Neural crest cell (in vitro differentiated cells): ENCODE measurements around the gene ZNF385A. TPM values are rescaled to one million over a fixed set of nuclear protein-coding genes. Genes with fewer than 3 reads are reported as not detected.
A peak's percentile ranks its signal among the peaks of the same experiment; 100 is the strongest.

Experiments used
- DNase-seq: peaks from one replicate; pipeline ENCODE4 v3.0.0; 2021; ENCODE audit warnings: low read depth, mixed read lengths, low spot score
- H3K27ac Mint-ChIP-seq: one replicate; pipeline ENCODE4 v1.8.0; 2021; ENCODE audit warnings: mild to moderate bottlenecking, mixed read lengths; ENCODE audit not compliant: unreplicated experiment
- H3K27me3 Mint-ChIP-seq: 2 replicates; pipeline ENCODE4 v1.8.0; 2021; ENCODE audit warnings: low read depth, mild to moderate bottlenecking, mixed read lengths
- H3K36me3 Mint-ChIP-seq: 2 replicates; pipeline ENCODE4 v1.8.0; 2021; ENCODE audit warnings: low read depth, mild to moderate bottlenecking, mixed read lengths
- H3K4me1 Mint-ChIP-seq: 2 replicates; pipeline ENCODE4 v1.8.0; 2021; ENCODE audit warnings: mixed read lengths
- H3K4me3 Mint-ChIP-seq: one replicate; pipeline ENCODE4 v1.8.0; 2021; ENCODE audit warnings: mild to moderate bottlenecking, mixed read lengths
- H3K9me3 Mint-ChIP-seq: 2 replicates; pipeline ENCODE4 v1.8.0; 2021; ENCODE audit warnings: mixed read lengths
- CTCF ChIP-seq: fragments of 200-600 bp; sonication (generic); conservative IDR thresholded peaks from 2 replicates; pipeline ENCODE4 v1.5.0; 2021; ENCODE audit warnings: antibody characterized with exemption, mild to moderate bottlenecking
- total RNA-seq: library from RNA; stranded (reverse); gene quantifications from 2 replicates; pipeline ENCODE4 v1.2.1, GENCODE V29; 2021

Gene ZNF385A
- total RNA-seq, 1 donor from 2014 or later, result 20.3 TPM

DNA sequence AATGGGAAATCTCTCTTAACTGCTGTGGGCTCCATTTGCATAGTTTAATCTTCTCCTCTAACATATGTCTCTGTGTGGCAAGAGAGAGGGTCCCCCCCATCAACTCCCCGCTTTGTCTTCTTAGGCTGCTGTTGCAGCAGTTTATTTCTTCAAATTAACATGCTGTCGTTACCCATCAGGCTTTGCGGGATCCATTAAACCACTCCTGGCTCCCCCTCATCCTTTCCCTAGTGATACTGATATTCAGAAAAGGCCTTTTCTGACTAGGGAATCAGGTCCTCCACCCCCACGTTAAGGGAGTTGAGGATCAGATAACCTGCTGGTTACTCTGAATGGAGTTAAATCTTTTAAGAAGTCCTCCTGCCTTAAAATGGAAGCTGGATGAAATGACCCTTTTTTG lies 35.5 kb downstream of the ZNF385A start:
- no peak overlapping the region for H3K4me3 Mint-ChIP-seq
- TF ChIP-seq CTCF, result no peak
- H3K4me1 Mint-ChIP-seq, result peaks cover 51% of the 10 kb centered on the region
- peak overlapping the region; percentile 36 for H3K27ac Mint-ChIP-seq
- DNase-seq, result no peak
- H3K36me3 Mint-ChIP-seq, result peaks cover 22% of the 10 kb centered on the region
- H3K9me3 Mint-ChIP-seq, result no peaks in the 10 kb centered on the region
- no peaks in the 10 kb centered on the region for H3K27me3 Mint-ChIP-seq

- H3K27ac Mint-ChIP-seq, result peak overlapping the region; percentile 90
- no peak for TF ChIP-seq CTCF
- H3K27me3 Mint-ChIP-seq, result no peaks in the 10 kb centered on the region
- H3K4me3 Mint-ChIP-seq, result peak overlapping the region; percentile 46
- H3K4me1 Mint-ChIP-seq, result peaks cover 53% of the 10 kb centered on the region
- no peaks in the 10 kb centered on the region for H3K9me3 Mint-ChIP-seq
- DNase-seq, result no peak
- H3K36me3 Mint-ChIP-seq, result peaks cover 19% of the 10 kb centered on the region
Observed at GRCh38 chr12:54341378-54342300, 42.9 kb downstream of the ZNF385A start.

DNA sequence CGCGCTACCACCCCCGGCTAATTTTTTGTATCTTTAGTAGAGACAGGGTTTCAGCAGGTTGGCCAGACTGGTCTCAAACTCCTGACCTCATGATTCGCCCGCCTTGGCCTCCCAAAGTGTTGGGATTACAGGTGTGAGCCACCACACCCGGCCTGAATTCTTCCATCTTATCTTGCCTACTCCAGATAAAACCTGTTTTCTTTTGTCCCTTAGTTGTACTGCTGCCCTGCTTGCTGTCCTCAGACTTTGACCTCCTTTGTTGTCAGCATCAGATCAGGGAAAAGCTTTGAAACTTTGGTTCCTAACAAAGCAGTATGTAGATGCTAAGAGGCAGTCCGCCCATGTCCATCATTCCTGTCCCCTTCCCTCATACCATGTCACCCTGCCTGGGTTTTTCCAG lies 43.7 kb downstream of the ZNF385A start:
- H3K36me3 Mint-ChIP-seq, result peaks cover 19% of the 10 kb centered on the region
- no peak for TF ChIP-seq CTCF
- peaks cover 59% of the 10 kb centered on the region for H3K4me1 Mint-ChIP-seq
- H3K4me3 Mint-ChIP-seq, result no peak overlapping the region
- H3K9me3 Mint-ChIP-seq, result no peaks in the 10 kb centered on the region
- H3K27ac Mint-ChIP-seq, result peak overlapping the region; percentile 15
- no peaks in the 10 kb centered on the region for H3K27me3 Mint-ChIP-seq
- DNase-seq, result no peak

DNA sequence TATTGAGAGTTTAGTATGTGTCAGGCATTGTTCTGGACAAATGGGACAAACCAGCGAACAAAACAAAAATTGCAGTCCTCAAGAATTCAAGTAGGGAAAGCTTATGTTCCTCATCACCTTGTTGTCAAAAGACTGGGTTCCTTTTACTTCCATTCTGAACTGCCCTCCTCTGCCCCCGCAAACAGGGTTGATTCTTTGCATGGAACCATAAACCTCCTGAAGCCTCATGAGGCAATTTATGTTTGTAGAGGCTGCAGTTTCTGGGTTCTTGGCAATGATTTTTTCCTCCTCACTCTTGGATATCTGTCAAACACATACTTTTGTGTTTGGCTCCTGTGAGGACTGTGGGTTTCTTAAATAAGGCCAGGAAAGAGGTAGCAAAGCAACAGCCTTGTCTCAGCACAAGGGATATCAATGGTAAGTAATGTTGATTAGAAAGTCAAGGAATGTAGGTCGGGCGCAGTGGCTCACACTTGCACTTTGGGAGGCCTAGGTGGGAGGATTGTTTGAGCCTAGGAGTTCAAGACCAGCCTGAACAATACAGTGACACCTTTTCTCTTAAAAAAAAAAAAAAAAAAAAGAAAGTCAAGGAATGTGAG lies 45.7 kb downstream of the ZNF385A start:
- peaks cover 17% of the 10 kb centered on the region for H3K36me3 Mint-ChIP-seq
- peaks cover 61% of the 10 kb centered on the region for H3K4me1 Mint-ChIP-seq
- H3K27me3 Mint-ChIP-seq, result no peaks in the 10 kb centered on the region
- TF ChIP-seq CTCF, result no peak
- H3K27ac Mint-ChIP-seq, result no peak overlapping the region
- DNase-seq, result no peak
- H3K4me3 Mint-ChIP-seq, result no peak overlapping the region
- H3K9me3 Mint-ChIP-seq, result no peaks in the 10 kb centered on the region

DNA sequence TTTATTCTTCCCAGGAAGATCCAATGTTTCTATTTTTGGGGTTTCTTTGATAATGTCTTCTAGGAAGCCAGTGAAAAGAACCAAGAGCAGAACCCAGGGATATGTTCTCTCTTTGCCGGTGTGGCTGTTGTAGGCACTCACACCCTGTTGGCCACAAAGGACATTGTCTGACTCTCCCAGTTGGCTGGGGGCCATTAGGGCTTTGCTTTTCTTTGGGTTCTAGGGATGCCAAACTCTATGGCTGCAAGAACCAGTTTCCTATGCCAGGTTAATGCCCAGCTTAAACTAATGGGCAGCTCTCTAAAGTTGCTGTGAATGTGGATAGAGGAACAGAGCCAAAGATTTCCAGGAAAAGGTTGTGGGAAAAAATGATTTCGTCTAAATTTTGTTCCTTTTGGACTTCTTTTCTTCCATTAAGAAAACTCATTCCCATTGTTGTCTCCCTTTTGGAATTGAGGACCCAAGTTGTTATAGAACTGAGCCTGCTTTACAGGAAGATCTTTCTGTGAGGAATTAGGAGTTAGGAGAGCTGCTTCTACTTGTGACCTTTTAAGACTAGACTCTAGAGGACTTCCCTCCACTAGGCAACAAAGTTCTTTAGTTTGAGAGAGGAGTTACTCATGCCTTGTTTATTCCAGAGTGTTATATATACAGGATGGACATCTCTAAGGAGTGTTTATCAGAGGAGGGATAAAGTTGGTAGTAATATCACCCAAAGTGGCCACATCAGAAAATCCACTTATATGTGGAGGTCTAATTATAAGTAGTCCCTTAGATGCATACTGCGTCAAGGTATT lies 46.5 kb downstream of the ZNF385A start:
- H3K9me3 Mint-ChIP-seq, result no peaks in the 10 kb centered on the region
- TF ChIP-seq CTCF, result no peak
- H3K27ac Mint-ChIP-seq, result peak overlapping the region; percentile 21
- H3K4me3 Mint-ChIP-seq, result peak overlapping the region; percentile 13
- H3K27me3 Mint-ChIP-seq, result no peaks in the 10 kb centered on the region
- peaks cover 12% of the 10 kb centered on the region for H3K36me3 Mint-ChIP-seq
- no peak for DNase-seq
- peaks cover 62% of the 10 kb centered on the region for H3K4me1 Mint-ChIP-seq
